Fibroblast of lung (primary cell): ENCODE data around the gene RIN3.

Experiments
- EZH2 ChIP-seq: IDR thresholded peaks from 2 replicates; pipeline ENCODE4 v1.5.1; 2012; ENCODE audit warnings: low read length, control low read depth, mild to moderate bottlenecking; ENCODE audit errors: missing control alignments
- TF ChIP-seq, protein P1 (sequence below), 2 donors: IDR thresholded peaks in 1 of 2; conservative IDR thresholded peaks in 1 of 2; 1 replicate in 1 of 2; 2 replicates in 1 of 2; pipeline ENCODE4 v1.5.1; 2011 to 2012; ENCODE audit warnings: low read length in 2 of 2, control low read depth in 1 of 2, inconsistent platforms in 1 of 2, low read depth in 1 of 2, mild to moderate bottlenecking in 1 of 2

DNA sequence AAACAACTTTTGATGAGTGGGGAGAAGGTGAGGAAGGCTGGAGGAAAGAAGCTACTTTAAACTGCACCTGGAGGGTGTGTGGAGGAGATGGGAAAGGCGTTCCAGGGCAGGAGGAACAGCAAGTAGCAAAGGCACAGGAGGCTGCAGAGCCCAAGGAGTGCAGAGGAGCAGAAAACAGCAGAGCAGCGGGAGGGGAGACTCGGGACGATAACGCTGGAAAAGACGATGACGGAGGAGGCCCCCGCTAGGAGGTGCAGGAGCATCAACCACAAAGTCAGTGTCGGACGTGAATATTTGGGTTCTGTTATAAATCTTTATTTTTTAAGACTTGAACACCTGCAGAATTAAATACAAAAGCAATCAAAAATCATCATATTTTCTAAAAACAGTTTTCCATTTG is 189.9 kb downstream of the RIN3 start:
- TF ChIP-seq, protein P1, sequence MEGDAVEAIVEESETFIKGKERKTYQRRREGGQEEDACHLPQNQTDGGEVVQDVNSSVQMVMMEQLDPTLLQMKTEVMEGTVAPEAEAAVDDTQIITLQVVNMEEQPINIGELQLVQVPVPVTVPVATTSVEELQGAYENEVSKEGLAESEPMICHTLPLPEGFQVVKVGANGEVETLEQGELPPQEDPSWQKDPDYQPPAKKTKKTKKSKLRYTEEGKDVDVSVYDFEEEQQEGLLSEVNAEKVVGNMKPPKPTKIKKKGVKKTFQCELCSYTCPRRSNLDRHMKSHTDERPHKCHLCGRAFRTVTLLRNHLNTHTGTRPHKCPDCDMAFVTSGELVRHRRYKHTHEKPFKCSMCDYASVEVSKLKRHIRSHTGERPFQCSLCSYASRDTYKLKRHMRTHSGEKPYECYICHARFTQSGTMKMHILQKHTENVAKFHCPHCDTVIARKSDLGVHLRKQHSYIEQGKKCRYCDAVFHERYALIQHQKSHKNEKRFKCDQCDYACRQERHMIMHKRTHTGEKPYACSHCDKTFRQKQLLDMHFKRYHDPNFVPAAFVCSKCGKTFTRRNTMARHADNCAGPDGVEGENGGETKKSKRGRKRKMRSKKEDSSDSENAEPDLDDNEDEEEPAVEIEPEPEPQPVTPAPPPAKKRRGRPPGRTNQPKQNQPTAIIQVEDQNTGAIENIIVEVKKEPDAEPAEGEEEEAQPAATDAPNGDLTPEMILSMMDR (conservative IDR thresholded peaks at IDR 0.05 in 1 of 2, IDR thresholded peaks at IDR 0.05 in 1 of 2; ENCODE audit: low read depth in 1 of 2, low read length in 2 of 2) = no peak
- no peak for TF ChIP-seq EZH2
